GM21423 (cell line): ENCODE data around the gene SHISA6.

Experiments
- ATAC-seq: cut with Tn5 transposase; IDR thresholded peaks from one replicate; pipeline ENCODE4 v1.9.1; 2021; ENCODE audit warnings: mild to moderate bottlenecking, moderate library complexity; ENCODE audit not compliant: unreplicated experiment

Gene SHISA6

DNA sequence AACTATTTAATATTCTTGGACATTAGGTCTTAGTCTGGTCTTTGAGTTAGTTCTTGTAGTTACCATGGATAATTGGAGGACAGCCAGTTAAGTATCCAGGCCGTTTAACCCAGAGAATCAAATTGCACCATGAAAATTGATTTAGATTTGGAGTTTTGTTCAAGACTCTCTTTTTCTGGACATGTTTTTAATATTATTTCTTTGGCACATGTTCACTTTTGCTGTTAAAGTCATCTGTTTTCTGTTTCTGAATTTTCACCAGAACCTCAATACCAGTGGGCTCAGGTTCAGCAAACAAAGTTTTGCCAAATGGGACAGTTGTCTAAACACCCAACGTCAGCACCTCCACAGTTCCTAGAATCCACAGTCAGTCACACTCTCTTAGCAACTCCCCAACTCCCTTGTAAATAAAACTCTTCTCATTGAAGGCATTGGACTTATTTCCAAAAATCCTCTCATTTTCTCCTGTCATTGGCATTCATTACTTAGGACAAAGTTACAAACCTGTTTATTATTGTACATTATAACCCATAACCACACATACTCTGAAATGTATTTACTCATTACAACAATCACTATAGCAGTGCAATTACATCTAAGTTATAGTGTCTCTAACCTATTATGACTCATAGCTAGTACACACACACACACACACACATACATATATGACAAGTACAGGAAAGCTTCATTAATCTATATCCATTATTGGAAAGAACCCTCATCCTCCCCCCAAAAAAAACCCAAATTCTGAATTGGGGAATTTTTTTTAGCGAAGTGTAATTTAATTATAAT lies 323.8 kb downstream of the SHISA6 start:
- ATAC-seq, result no peak

GRCh38 chr17:11565591-11565990 lies 324.6 kb downstream of the SHISA6 start:
- no peak for ATAC-seq

GRCh38 chr17:11578998-11579397 lies 338.0 kb downstream of the SHISA6 start:
- no peak for ATAC-seq

- ATAC-seq, result no peak
Observed at GRCh38 chr17:11580677-11581076, 339.7 kb downstream of the SHISA6 start.

DNA sequence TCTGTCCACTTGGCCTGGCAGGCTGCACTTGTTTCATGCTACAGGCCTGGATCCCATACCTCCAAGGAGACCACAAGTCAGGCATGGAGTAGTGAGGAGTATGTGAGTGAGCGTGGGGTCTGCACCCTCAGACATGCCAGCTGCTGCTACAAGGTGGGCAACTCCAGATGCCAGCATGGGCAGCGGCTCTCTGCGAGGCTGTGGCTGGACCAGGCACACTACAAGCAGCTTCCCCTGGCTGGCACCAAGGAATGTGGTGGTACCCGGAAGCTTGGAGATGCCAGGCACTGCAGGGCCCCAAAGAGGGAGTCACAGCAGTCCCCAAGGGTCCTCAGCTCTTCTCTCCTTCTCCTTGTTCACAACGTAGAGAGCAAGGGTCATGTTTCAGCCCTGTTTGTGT lies 341.2 kb downstream of the SHISA6 start:
- no peak for ATAC-seq

DNA sequence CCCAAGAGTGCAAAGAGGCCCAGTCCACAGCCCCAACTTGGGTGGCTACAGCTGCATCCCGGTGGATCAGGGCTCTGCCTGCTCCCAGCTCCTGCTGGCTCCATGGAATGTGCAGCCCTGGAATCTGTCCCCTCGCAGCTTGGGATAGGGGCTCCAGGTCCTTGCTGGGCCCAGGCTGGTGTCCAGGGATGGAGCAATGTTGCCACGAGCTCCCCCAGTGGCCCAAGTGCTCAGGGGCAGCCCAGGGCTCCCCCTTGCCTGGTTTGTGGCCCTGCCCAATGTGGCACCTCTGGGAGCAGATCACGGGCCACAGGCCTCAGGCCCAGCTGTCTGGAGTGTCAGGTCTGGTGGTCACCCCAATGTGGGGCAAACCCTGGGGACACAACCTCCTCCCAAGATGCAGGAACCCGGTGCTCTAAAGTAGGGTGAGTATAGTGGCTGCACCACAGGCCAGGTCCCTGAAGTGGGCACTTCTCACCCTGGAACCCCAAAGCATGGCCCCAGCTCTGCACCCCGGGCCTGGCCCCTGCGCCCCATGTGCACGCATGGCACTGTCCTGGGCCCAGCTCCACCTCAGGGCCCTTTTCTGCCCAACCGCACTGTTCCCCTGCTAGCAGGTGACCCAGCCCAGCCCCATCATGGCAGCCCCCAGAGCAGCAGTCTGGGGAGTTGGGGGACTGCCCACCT lies 342.4 kb downstream of the SHISA6 start:
- no peak for ATAC-seq

- ATAC-seq, result no peak
Observed at GRCh38 chr17:11589716-11590115, 348.7 kb downstream of the SHISA6 start.

GRCh38 chr17:11598274-11599221 lies 357.5 kb downstream of the SHISA6 start, which contains the start of gene DNAH9:
Gene DNAH9, plus strand, starts transcription at chr17:11598470. Its CDS starts 29 bp downstream, at chr17:11598499.
- no peak for ATAC-seq

- no peak for ATAC-seq
Observed at GRCh38 chr17:11601661-11602060, 360.6 kb downstream of the SHISA6 start.

DNA sequence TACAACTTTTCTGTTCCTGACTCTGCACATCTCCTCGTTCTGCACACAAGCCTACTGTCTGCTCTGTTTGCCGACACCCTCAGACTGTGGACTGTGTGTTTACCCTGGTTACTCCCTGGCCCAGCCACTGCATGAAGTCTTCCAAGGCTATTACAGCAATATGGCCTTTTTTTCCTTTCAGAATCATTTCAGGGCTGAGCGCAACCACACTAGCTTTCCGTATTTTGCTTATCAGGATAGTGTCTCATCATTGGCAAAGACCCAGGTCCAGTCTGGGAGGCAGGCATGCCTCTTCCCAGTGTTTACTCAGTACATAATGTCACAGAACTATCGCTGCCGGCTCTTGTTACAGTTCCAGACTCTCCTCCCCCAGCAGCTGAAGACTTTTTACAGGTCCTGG lies 367.4 kb downstream of the SHISA6 start:
- ATAC-seq, result no peak

DNA sequence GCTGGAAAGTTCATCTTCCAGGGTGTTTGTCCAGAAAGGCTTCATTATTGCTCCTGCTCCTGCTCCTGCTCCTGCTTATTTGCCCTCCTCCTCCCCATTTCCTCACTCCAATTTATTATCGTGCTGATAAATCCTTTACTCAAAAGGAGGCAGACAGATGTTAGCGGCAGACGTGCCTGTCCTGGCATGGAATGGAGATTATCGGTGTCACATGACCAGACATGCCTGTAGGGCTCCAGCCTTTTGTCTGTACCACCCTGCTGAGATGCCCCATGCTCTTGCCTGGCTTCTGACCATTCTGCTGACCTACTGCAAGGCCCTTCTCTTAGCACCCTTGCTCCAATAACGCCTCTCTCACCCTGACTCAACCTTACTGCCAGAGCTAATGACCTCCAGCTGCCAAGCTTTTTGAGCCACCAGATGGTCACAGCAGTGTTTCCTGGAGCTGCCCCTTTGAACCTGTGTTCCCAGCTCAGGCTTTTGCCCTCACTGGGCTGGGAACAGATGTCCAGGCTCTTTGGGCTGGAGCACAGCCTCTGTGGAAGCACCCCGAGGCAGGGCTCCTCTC lies 370.1 kb downstream of the SHISA6 start:
- ATAC-seq, result no peak

- ATAC-seq, result no peak
Observed at GRCh38 chr17:11612956-11613355, 371.9 kb downstream of the SHISA6 start.
